HT-29 (cell line): ENCODE data around the gene LRP2. TPM values are rescaled to one million over a fixed set of nuclear protein-coding genes. Genes with fewer than 3 reads are reported as not detected.
"Not testable (repeated sequence)": the region's sequence is repeated elsewhere in the genome, so short reads cannot be mapped to it uniquely, and the experiment has no call there.

Experiments used
- DNase-seq: peaks from one replicate; pipeline ENCODE4 v3.0.0-alpha.2; 2015; ENCODE audit warnings: low spot score
- total RNA-seq: library from RNA; depleted of rRNA; stranded (reverse); fragments of >200 nt; shearing (Covaris generic); gene quantifications from 2 replicates; pipeline ENCODE4 v1.2.3, GENCODE V29; 2014

Gene LRP2
- total RNA-seq, 1 experiment from 2014 or later: not detected

- DNase-seq: no peak
These were observed 184.0 kb downstream of the LRP2 start for GRCh38 chr2:169178364-169178763.

GRCh38 chr2:169175112-169175511, 187.2 kb downstream of the LRP2 start:
- no peak for DNase-seq

GRCh38 chr2:169173876-169174275, 188.5 kb downstream of the LRP2 start:
- no peak for DNase-seq

- DNase-seq: no peak
These were observed 189.4 kb downstream of the LRP2 start for GRCh38 chr2:169172914-169173313.

- no peak for DNase-seq
These were observed 190.1 kb downstream of the LRP2 start for GRCh38 chr2:169172151-169172735.

- no peak for DNase-seq
These were observed 196.5 kb downstream of the LRP2 start for GRCh38 chr2:169165791-169166190.

GRCh38 chr2:169164311-169164710, 198.0 kb downstream of the LRP2 start:
- DNase-seq: no peak

GRCh38 chr2:169162613-169163012, 199.7 kb downstream of the LRP2 start:
- DNase-seq: no peak

- no peak for DNase-seq
These were observed 201.3 kb downstream of the LRP2 start for GRCh38 chr2:169160926-169161481.

GRCh38 chr2:169159686-169160085, 202.6 kb downstream of the LRP2 start:
- no peak for DNase-seq

- DNase-seq: no peak
These were observed 203.5 kb downstream of the LRP2 start for GRCh38 chr2:169158874-169159273.

- DNase-seq: no peak
These were observed 216.1 kb downstream of the LRP2 start for GRCh38 chr2:169146220-169146619.

- DNase-seq: no peak
These were observed 218.3 kb downstream of the LRP2 start for GRCh38 chr2:169143998-169144397.

GRCh38 chr2:169141713-169142352, 220.5 kb downstream of the LRP2 start:
- DNase-seq: peak; percentile 81

- no peak for DNase-seq
These were observed 222.2 kb downstream of the LRP2 start for GRCh38 chr2:169139993-169140767.

GRCh38 chr2:169139145-169139544, 223.2 kb downstream of the LRP2 start:
- DNase-seq: no peak

GRCh38 chr2:169137924-169138323, 224.4 kb downstream of the LRP2 start:
- no peak for DNase-seq

GRCh38 chr2:169136885-169137534, 225.3 kb downstream of the LRP2 start:
- no peak for DNase-seq

GRCh38 chr2:169136428-169136827, 225.9 kb downstream of the LRP2 start:
- not testable (repeated sequence) for DNase-seq

- DNase-seq: not testable (repeated sequence)
These were observed 228.1 kb downstream of the LRP2 start for GRCh38 chr2:169134272-169134671.

GRCh38 chr2:169131587-169132512, 230.5 kb downstream of the LRP2 start:
- peak; percentile 75 for DNase-seq
